Astrocyte of the hippocampus (primary cell): ENCODE data around the gene COMT.
A peak's percentile ranks its signal among the peaks of the same experiment; 100 is the strongest.

Experiments used
- DNase-seq: peaks from one replicate; pipeline ENCODE4 v3.0.0; 2011; ENCODE audit warnings: low read depth, low spot score

Gene COMT

GRCh38 chr22:19969141-19969928, 27.8 kb downstream of the COMT start:
- no peak for DNase-seq

- DNase-seq: no peak
Observed at GRCh38 chr22:19970031-19970478, 28.5 kb downstream of the COMT start.

GRCh38 chr22:19970479-19971275, 29.1 kb downstream of the COMT start:
- peak; percentile 78 for DNase-seq

- no peak for DNase-seq
Observed at GRCh38 chr22:19971276-19972124, 29.9 kb downstream of the COMT start.

GRCh38 chr22:19972251-19972650, 30.7 kb downstream of the COMT start:
- no peak for DNase-seq

- no peak for DNase-seq
Observed at GRCh38 chr22:19972652-19973550, 31.3 kb downstream of the COMT start.

- no peak for DNase-seq
Observed at GRCh38 chr22:19973551-19974267, 32.1 kb downstream of the COMT start.

GRCh38 chr22:19974268-19974861, 32.8 kb downstream of the COMT start:
- DNase-seq: peak; percentile 78

- no peak for DNase-seq
Observed at GRCh38 chr22:19974935-19975706, 33.5 kb downstream of the COMT start.

GRCh38 chr22:19975707-19976035, 34.1 kb downstream of the COMT start:
- no peak for DNase-seq

- no peak for DNase-seq
Observed at GRCh38 chr22:19976671-19977070, 35.1 kb downstream of the COMT start.

GRCh38 chr22:19977296-19978243, 36.0 kb downstream of the COMT start:
- no peak for DNase-seq

- DNase-seq: no peak
Observed at GRCh38 chr22:19978748-19979147, 37.2 kb downstream of the COMT start.

- no peak for DNase-seq
Observed at GRCh38 chr22:19979712-19980493, 38.3 kb downstream of the COMT start.

GRCh38 chr22:19980766-19981165, 39.2 kb downstream of the COMT start:
- DNase-seq: no peak

- DNase-seq: no peak
Observed at GRCh38 chr22:19981171-19981960, 39.8 kb downstream of the COMT start.
